Lung (tissue), 12 donors: Measurements from ENCODE around the gene SMIM10L2A. TPM values are rescaled to one million over a fixed set of nuclear protein-coding genes. Genes with fewer than 3 reads are reported as not detected.

Experiments
- ATAC-seq: fragments of 200-7000 bp; cut with Tn5 transposase; one replicate; pipeline ENCODE4 v1.9.1; 2020; ENCODE audit warnings: moderate number of reproducible peaks; ENCODE audit not compliant: insufficient read depth, low FRiP score
- DNase-seq, 3 donors: peaks; one replicate each; pipeline ENCODE4 v3.0.0-alpha.2; 2013 to 2017
- H3K27ac ChIP-seq, 2 donors: one replicate each; pipeline ENCODE4 v1.5.1; 2013; ENCODE audit warnings: mild to moderate bottlenecking in 2 of 2, moderate library complexity in 2 of 2, control low read depth in 1 of 2, inconsistent platforms in 1 of 2, low read depth in 1 of 2, low read length in 1 of 2
- H3K27me3 ChIP-seq, 3 donors: one replicate each; pipeline ENCODE4 v1.5.1; 2013; ENCODE audit warnings: low read length in 2 of 3; ENCODE audit not compliant: control insufficient read depth in 3 of 3, insufficient read depth in 3 of 3
- H3K36me3 ChIP-seq, 4 donors: one replicate each; pipeline ENCODE4 v1.5.1; 2013; ENCODE audit warnings: low read length in 4 of 4, mild to moderate bottlenecking in 1 of 4, moderate library complexity in 1 of 4; ENCODE audit not compliant: control insufficient read depth in 4 of 4, insufficient read depth in 4 of 4
- H3K4me1 ChIP-seq, 5 donors: one replicate each; pipeline ENCODE4 v1.5.1; 2013; ENCODE audit warnings: low read length in 5 of 5, mild to moderate bottlenecking in 2 of 5, moderate library complexity in 1 of 5; ENCODE audit not compliant: control insufficient read depth in 5 of 5, insufficient read depth in 5 of 5
- H3K4me3 ChIP-seq: one replicate; pipeline ENCODE4 v1.5.1; 2013; ENCODE audit warnings: mild to moderate bottlenecking, control low read depth, moderate library complexity
- H3K9ac ChIP-seq, 2 donors: one replicate each; pipeline ENCODE4 v1.5.1; 2013; ENCODE audit warnings: low read length in 2 of 2, control low read depth in 1 of 2; ENCODE audit not compliant: insufficient read depth in 1 of 2
- H3K9me3 ChIP-seq, 4 donors: one replicate each; pipeline ENCODE4 v1.5.1; 2013; ENCODE audit warnings: low read length in 3 of 4, mild to moderate bottlenecking in 1 of 4, moderate library complexity in 1 of 4; ENCODE audit not compliant: control insufficient read depth in 4 of 4, insufficient read depth in 3 of 4
- WGBS, 2 donors: extraction: QIAGEN DNeasy Blood & Tissue Kit; methylation state at CpG; one replicate each; pipeline ENCODE4 v1.1.7; 2013; 5-methylcytosine and 5-hydroxymethylcytosine counted together
- polyA plus RNA-seq, 2 donors: library from polyadenylated mRNA; stranded (reverse); fragments of 200-250 nt; gene quantifications; one replicate each; pipeline ENCODE4 v1.2.1, GENCODE V29; 2013
- total RNA-seq, 2 donors: library from RNA; depleted of rRNA in 1 of 2; stranded (reverse); fragments of >200 nt in 1 of 2; gene quantifications; one replicate each; pipeline ENCODE4 v1.2.1, GENCODE V29; 2014 to 2021
- TF ChIP-seq, protein P1 (sequence below): IDR thresholded peaks from 2 replicates; pipeline ENCODE4 v1.5.1; 2012; ENCODE audit warnings: mild to moderate bottlenecking; ENCODE audit errors: control extremely low read depth, extremely low read depth
- donor health status: control.
- donor health status: control.
- donor health status: Bipolar disorder and iron deficiency.
- donor health status: healthy.
- donor health status: DM: yes; HTN: yes; CAD: no.

SMIM10L2A gene
- total and polyA plus RNA-seq, 4 donors = 0.48 to 2.4 (median 1.6) TPM

DNA sequence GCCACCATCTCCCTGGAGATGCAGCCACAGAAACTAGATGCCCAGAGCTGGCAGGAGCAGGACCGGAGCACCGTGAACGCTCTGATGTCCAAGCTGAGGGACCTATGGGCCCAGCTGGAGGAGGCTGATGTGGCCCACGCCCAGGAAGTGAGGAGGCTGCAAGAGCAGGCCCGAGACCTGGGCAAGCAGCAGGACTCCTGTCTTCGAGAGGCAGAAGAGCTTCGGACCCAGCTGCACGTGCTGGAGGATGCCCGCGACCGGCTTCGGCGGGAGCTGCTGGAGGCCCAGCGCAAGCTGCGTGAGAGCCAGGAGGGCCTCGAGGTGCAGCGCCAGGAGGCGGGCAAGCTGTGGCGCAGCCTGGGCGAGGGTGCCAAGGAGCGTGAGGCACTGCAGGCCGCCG is 14.2 kb downstream of the SMIM10L2A start:
- Histone ChIP-seq H3K9me3 (peaks cover 0 to 3% (median 0%) of the 10 kb centered on the region in 4 donors), H3K4me1 (no peaks in the 10 kb centered on the region), H3K27ac (no peak overlapping the region), H3K27me3 (peaks cover 0 to under 1% (median 0%) of the 10 kb centered on the region in 3 donors), H3K9ac (no peak overlapping the region), H3K36me3 (no peaks in the 10 kb centered on the region), H3K4me3 (no peak overlapping the region)
- WGBS, 2 donors = 88% methylated on average over 12 to 23 of the region's 23 CpGs
- TF ChIP-seq, protein P1, sequence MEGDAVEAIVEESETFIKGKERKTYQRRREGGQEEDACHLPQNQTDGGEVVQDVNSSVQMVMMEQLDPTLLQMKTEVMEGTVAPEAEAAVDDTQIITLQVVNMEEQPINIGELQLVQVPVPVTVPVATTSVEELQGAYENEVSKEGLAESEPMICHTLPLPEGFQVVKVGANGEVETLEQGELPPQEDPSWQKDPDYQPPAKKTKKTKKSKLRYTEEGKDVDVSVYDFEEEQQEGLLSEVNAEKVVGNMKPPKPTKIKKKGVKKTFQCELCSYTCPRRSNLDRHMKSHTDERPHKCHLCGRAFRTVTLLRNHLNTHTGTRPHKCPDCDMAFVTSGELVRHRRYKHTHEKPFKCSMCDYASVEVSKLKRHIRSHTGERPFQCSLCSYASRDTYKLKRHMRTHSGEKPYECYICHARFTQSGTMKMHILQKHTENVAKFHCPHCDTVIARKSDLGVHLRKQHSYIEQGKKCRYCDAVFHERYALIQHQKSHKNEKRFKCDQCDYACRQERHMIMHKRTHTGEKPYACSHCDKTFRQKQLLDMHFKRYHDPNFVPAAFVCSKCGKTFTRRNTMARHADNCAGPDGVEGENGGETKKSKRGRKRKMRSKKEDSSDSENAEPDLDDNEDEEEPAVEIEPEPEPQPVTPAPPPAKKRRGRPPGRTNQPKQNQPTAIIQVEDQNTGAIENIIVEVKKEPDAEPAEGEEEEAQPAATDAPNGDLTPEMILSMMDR = no peak
- ATAC-seq = no peak
- DNase-seq = no peak

DNA sequence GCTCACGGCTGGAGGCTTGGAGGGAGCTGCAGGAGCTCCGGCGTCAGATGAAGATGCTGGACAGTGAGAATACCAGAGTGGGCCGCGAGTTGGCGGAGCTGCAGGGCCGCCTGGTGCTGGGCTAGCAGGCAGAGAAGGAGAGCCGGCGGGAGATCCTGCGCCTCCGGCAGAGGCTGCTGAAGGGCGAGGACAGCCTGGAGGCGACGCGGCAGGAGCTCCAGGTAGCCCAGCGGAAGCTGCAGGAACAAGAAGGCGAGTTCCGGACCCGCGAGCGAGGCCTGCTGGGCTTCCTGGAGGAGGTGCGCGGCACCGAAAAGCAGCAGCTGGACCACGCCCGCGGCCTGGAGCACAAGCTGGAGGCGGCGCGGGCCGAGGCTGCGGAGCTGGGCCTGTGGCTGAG is 14.7 kb downstream of the SMIM10L2A start:
- Histone ChIP-seq H3K27me3 (no peaks in the 10 kb centered on the region), H3K9me3 (peaks cover 0 to 3% (median 0%) of the 10 kb centered on the region in 4 donors), H3K27ac (no peak overlapping the region), H3K36me3 (no peaks in the 10 kb centered on the region), H3K9ac (no peak overlapping the region), H3K4me1 (no peaks in the 10 kb centered on the region), H3K4me3 (no peak overlapping the region)
- ATAC-seq = no peak
- WGBS, 2 donors = 79 to 83% methylated on average over 11 to 32 of the region's 32 CpGs
- TF ChIP-seq, protein P1 = no peak
- no peak for DNase-seq

DNA sequence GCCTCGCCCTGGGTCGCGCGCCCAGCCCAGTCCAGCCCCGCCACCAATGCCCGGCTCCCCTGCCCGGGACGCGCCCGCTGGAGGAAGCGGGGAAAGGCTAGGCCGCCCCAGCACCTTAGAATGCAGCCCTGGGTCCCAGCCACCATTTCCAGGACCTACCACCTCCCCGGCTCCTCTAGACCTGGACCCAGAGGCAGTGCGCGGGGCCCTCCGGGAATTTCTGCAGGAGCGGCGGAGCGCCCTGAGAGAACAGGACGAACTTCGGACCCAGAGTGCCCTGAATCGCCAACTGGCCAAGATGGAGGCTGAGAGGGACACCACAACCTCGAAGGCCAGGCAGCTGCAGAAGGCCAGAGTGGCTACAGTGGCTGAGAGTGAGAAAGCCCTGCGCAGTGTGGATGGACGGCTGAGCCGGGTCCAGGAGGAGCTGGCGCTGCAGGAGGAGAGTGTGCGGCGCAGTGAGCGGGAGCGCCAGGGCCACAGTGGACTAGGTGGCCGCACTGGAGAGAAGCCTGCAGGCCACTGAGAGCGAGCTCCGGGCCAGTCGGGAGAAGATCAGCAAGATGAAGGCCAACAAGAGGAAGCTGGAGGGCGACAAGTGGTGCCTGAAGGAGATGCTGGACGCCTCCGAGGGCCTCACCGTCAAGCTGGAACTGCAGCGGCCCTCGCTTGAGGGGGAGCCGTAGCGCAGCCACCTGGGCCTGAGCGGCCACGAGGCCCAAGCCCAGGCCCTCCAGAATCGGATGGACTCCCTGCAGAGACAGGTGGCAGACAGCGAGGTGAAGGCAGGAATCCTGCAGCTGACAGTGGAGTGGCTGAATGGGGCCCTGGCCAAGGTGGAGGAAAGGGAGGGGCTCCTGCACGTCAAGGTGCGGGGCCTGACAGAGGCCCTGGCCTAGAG is 15.5 kb downstream of the SMIM10L2A start:
- H3K9me3 ChIP-seq = peaks cover 0 to 3% (median 0%) of the 10 kb centered on the region in 4 donors
- no peaks in the 10 kb centered on the region for H3K27me3 ChIP-seq
- ATAC-seq (no peak), DNase-seq (no peak)
- no peaks in the 10 kb centered on the region for H3K4me1 ChIP-seq
- no peak overlapping the region for H3K27ac ChIP-seq
- 88 to 95% methylated on average over 26 to 49 of the region's 49 CpGs for WGBS, 2 donors
- H3K4me3 ChIP-seq = no peak overlapping the region
- H3K9ac ChIP-seq = no peak overlapping the region
- TF ChIP-seq, protein P1 = no peak
- no peaks in the 10 kb centered on the region for H3K36me3 ChIP-seq
